Calu3 (cell line): ENCODE measurements around the gene WHRN. TPM values are rescaled to one million over a fixed set of nuclear protein-coding genes. Genes with fewer than 3 reads are reported as not detected.

Experiments
- BruUV-seq: library from RNA; stranded (reverse); fragments of 400-500 nt; replicated peaks from 2 replicates; lab custom pipeline; 2021; lab: Mats Ljungman, UMichigan
- CTCF ChIA-PET: fragments of 300-600 bp; sonication (Branson Sonifier 250); formaldehyde crosslinking; loops from one replicate; lab custom pipeline; 2022; ENCODE audit warnings: antibody characterized with exemption; lab: Charles Lee
- DNase-seq: peaks from one replicate; pipeline ENCODE4 v3.0.0; 2022
- H3K27ac Mint-ChIP-seq: one replicate; pipeline ENCODE4 v1.8.0; 2022; ENCODE audit warnings: mixed read lengths; ENCODE audit not compliant: unreplicated experiment
- H3K27me3 Mint-ChIP-seq: one replicate; pipeline ENCODE4 v1.8.0; 2022; ENCODE audit warnings: mixed read lengths; ENCODE audit not compliant: unreplicated experiment
- H3K36me3 Mint-ChIP-seq: one replicate; pipeline ENCODE4 v1.8.0; 2022; ENCODE audit warnings: mild to moderate bottlenecking, moderate library complexity, mixed read lengths; ENCODE audit not compliant: insufficient read depth, unreplicated experiment
- H3K4me1 Mint-ChIP-seq: one replicate; pipeline ENCODE4 v1.8.0; 2022; ENCODE audit warnings: mild to moderate bottlenecking, low read depth, mixed read lengths; ENCODE audit not compliant: unreplicated experiment
- H3K4me3 Mint-ChIP-seq: one replicate; pipeline ENCODE4 v1.8.0; 2022; ENCODE audit warnings: mild to moderate bottlenecking, low read depth, moderate library complexity, mixed read lengths; ENCODE audit not compliant: unreplicated experiment
- H3K9me3 Mint-ChIP-seq: one replicate; pipeline ENCODE4 v1.8.0; 2022; ENCODE audit warnings: low read depth, mixed read lengths; ENCODE audit not compliant: unreplicated experiment
- CTCF ChIP-seq: fragments of 200-600 bp; IDR thresholded peaks from one replicate; pipeline ENCODE4 v1.8.0; 2022; ENCODE audit warnings: antibody characterized with exemption; ENCODE audit not compliant: unreplicated experiment
- intact Hi-C: fragments of 100-400 bp; cut with micrococcal nuclease; formaldehyde crosslinking; loops from one replicate; pipeline ENCODE4 v1.10.0; 2022; ENCODE audit not compliant: unreplicated experiment
- total RNA-seq: library from RNA; stranded (reverse); gene quantifications from 2 replicates; pipeline ENCODE4 v1.2.3, GENCODE V29; 2022

Gene WHRN
- total RNA-seq, 1 experiment from 2014 or later = 4.9 TPM

GRCh38 chr9:114511978-114512874, 7.0 kb upstream of the WHRN start:
- H3K9me3 Mint-ChIP-seq = no peaks in the 10 kb centered on the region
- H3K27ac Mint-ChIP-seq = no peak overlapping the region
- DNase-seq = no peak
- H3K36me3 Mint-ChIP-seq = no peaks in the 10 kb centered on the region
- peaks cover 8% of the 10 kb centered on the region for H3K4me1 Mint-ChIP-seq
- TF ChIP-seq CTCF = no peak
- H3K4me3 Mint-ChIP-seq = no peak overlapping the region
- BruUV-seq = no TSS peak
- H3K27me3 Mint-ChIP-seq = peaks cover 85% of the 10 kb centered on the region
- intact Hi-C loops = no loop called here
- CTCF ChIA-PET = no interaction called here

- no peaks in the 10 kb centered on the region for H3K9me3 Mint-ChIP-seq
- no peak overlapping the region for H3K27ac Mint-ChIP-seq
- H3K4me1 Mint-ChIP-seq = no peaks in the 10 kb centered on the region
- H3K27me3 Mint-ChIP-seq = peaks cover 56% of the 10 kb centered on the region
- H3K36me3 Mint-ChIP-seq = peaks cover 12% of the 10 kb centered on the region
- no TSS peak for BruUV-seq
- CTCF ChIA-PET = no interaction called here
- intact Hi-C loops = loop anchor here (5.0 kb wide), 1 partner anchor 70 kb away; no protein-coding TSS in a partner anchor
- DNase-seq = peak; percentile 9
- H3K4me3 Mint-ChIP-seq = no peak overlapping the region
- no peak for TF ChIP-seq CTCF
Observed at GRCh38 chr9:114507726-114508125, 2.5 kb upstream of the WHRN start.

- TF ChIP-seq CTCF = no peak
- Mint-ChIP-seq H3K27ac (peak overlapping the region; percentile 60), H3K4me1 (no peaks in the 10 kb centered on the region), H3K4me3 (peak overlapping the region; percentile 81), H3K27me3 (peaks cover 42% of the 10 kb centered on the region), H3K9me3 (no peaks in the 10 kb centered on the region), H3K36me3 (peaks cover 12% of the 10 kb centered on the region)
- intact Hi-C loops = loop anchor here (5.0 kb wide), 1 partner anchor 69 kb away; no protein-coding TSS in a partner anchor
- DNase-seq = no peak
- no TSS peak for BruUV-seq
- CTCF ChIA-PET = no interaction called here
Observed at GRCh38 chr9:114506082-114506390, 763 bp upstream of the WHRN start.

GRCh38 chr9:114504341-114505186, 709 bp downstream of the WHRN start:
- Mint-ChIP-seq H3K36me3 (peaks cover 12% of the 10 kb centered on the region), H3K4me1 (no peaks in the 10 kb centered on the region), H3K4me3 (peak overlapping the region; percentile 81), H3K9me3 (no peaks in the 10 kb centered on the region), H3K27ac (peak overlapping the region; percentile 60), H3K27me3 (peaks cover 27% of the 10 kb centered on the region)
- DNase-seq = peak; percentile 30
- CTCF ChIA-PET = interaction anchor here (0.7 kb wide), 1 partner anchor 83 kb away, joined by 3 read pairs; the partner anchor contains the start of gene ATP6V1G1
- intact Hi-C loops = loop anchor here (5.0 kb wide), 1 partner anchor 67 kb away; no protein-coding TSS in a partner anchor
- TF ChIP-seq CTCF = no peak
- no TSS peak for BruUV-seq
